OCI-LY3 (cell line): ENCODE data around the gene FABP6.

Source experiments
- H2AFZ ChIP-seq: fragments of 200-600, 300-600 bp; shearing (Covaris generic); 2 replicates; pipeline ENCODE4 v1.6.0; 2014; ENCODE audit warnings: antibody characterized with exemption, low read depth, low read length
- H3K27ac ChIP-seq: fragments of 200-600, 300-600 bp; sonication (generic); 2 replicates; pipeline ENCODE4 v1.5.1; 2014; ENCODE audit warnings: mild to moderate bottlenecking, low read length, moderate library complexity, mixed read lengths
- H3K27me3 ChIP-seq: fragments of 200-600, 300-600 bp; sonication (generic); 2 replicates; pipeline ENCODE4 v1.6.1; 2014; ENCODE audit warnings: low read depth, low read length, mixed read lengths
- H3K36me3 ChIP-seq: fragments of 200-600, 300-600 bp; sonication (generic); replicated peaks from 2 replicates; pipeline ENCODE3; 2014; ENCODE audit warnings: low read depth, low read length, mixed read lengths
- H3K4me1 ChIP-seq: fragments of 300-600, 200-600 bp; sonication (generic); 2 replicates; pipeline ENCODE4 v1.6.1; 2014; ENCODE audit warnings: low read length, mixed read lengths
- H3K4me2 ChIP-seq: fragments of 200-600, 300-600 bp; sonication (generic); 2 replicates; pipeline ENCODE4 v1.6.1; 2014; ENCODE audit warnings: low read length, mixed read lengths
- H3K4me3 ChIP-seq: fragments of 300-600, 200-600 bp; sonication (generic); 2 replicates; pipeline ENCODE4 v1.5.1; 2014; ENCODE audit warnings: antibody characterized with exemption, mild to moderate bottlenecking, low read length, moderate library complexity
- H3K79me2 ChIP-seq: fragments of 300-600, 200-600 bp; shearing (Covaris generic); 2 replicates; pipeline ENCODE4 v1.6.1; 2014; ENCODE audit warnings: mild to moderate bottlenecking, low read length, mixed read lengths
- H3K9ac ChIP-seq: fragments of 300-600, 200-600 bp; shearing (Covaris generic); 2 replicates; pipeline ENCODE4 v1.6.0; 2014; ENCODE audit warnings: mild to moderate bottlenecking, low read length, moderate library complexity
- H3K9me3 ChIP-seq: fragments of 200-600, 300-600 bp; shearing (Covaris generic); 2 replicates; pipeline ENCODE4 v1.6.1; 2014; ENCODE audit warnings: low read length, mixed read lengths; ENCODE audit not compliant: insufficient read depth
- H4K20me1 ChIP-seq: fragments of 200-600, 300-600 bp; sonication (generic); 2 replicates; pipeline ENCODE4 v1.6.1; 2016; ENCODE audit warnings: low read length, mixed read lengths; ENCODE audit not compliant: insufficient read depth
- CTCF ChIP-seq: fragments of 200-600, 300-600 bp; sonication (generic); IDR thresholded peaks from 2 replicates; pipeline ENCODE4 v1.5.1; 2014; ENCODE audit warnings: antibody characterized with exemption, low read length, low read depth
- EZH2phosphoT487 ChIP-seq: fragments of 200-600 bp; shearing (Covaris generic); IDR thresholded peaks from 2 replicates; pipeline ENCODE4 v1.6.1; 2018; ENCODE audit warnings: antibody characterized with exemption, mixed run types, low read depth

Gene FABP6

GRCh38 chr5:160262151-160263074, 33.1 kb downstream of the FABP6 start:
- Histone ChIP-seq H3K27ac (no peak overlapping the region), H3K9me3 (no peaks in the 10 kb centered on the region), H2AFZ (peak overlapping the region; percentile 66), H3K27me3 (no peaks in the 10 kb centered on the region), H3K4me2 (peak overlapping the region; percentile 42), H3K4me3 (no peak overlapping the region), H3K79me2 (no peaks in the 10 kb centered on the region), H3K4me1 (peaks cover 18% of the 10 kb centered on the region), H3K9ac (no peak overlapping the region), H3K36me3 (no peaks in the 10 kb centered on the region), H4K20me1 (no peaks in the 10 kb centered on the region)
- TF ChIP-seq EZH2phosphoT487 (no peak), CTCF (no peak)

- TF ChIP-seq CTCF (no peak), EZH2phosphoT487 (no peak)
- H3K27me3 ChIP-seq = no peaks in the 10 kb centered on the region
- no peak overlapping the region; the same call in 1 of the 2 replicates for H2AFZ ChIP-seq
- H4K20me1 ChIP-seq = no peaks in the 10 kb centered on the region
- H3K4me3 ChIP-seq = no peak overlapping the region
- H3K4me1 ChIP-seq = peaks cover 18% of the 10 kb centered on the region
- H3K27ac ChIP-seq = no peak overlapping the region
- no peaks in the 10 kb centered on the region for H3K9me3 ChIP-seq
- H3K9ac ChIP-seq = no peak overlapping the region
- no peaks in the 10 kb centered on the region for H3K36me3 ChIP-seq
- H3K79me2 ChIP-seq = no peaks in the 10 kb centered on the region
- H3K4me2 ChIP-seq = no peak overlapping the region
Measured at GRCh38 chr5:160263326-160263855, 34.1 kb downstream of the FABP6 start.

- H3K9ac ChIP-seq = no peak overlapping the region
- no peak overlapping the region for H3K27ac ChIP-seq
- no peaks in the 10 kb centered on the region for H3K79me2 ChIP-seq
- no peaks in the 10 kb centered on the region for H3K36me3 ChIP-seq
- H3K4me2 ChIP-seq = no peak overlapping the region
- no peaks in the 10 kb centered on the region for H3K9me3 ChIP-seq
- no peak overlapping the region for H2AFZ ChIP-seq
- TF ChIP-seq CTCF = no peak
- TF ChIP-seq EZH2phosphoT487 = no peak
- H3K27me3 ChIP-seq = no peaks in the 10 kb centered on the region
- peaks cover 14% of the 10 kb centered on the region for H3K4me1 ChIP-seq
- no peaks in the 10 kb centered on the region for H4K20me1 ChIP-seq
- H3K4me3 ChIP-seq = no peak overlapping the region
Measured at GRCh38 chr5:160266044-160266443, 36.7 kb downstream of the FABP6 start.

GRCh38 chr5:160266752-160267345, 37.5 kb downstream of the FABP6 start:
- Histone ChIP-seq H3K4me2 (no peak overlapping the region), H4K20me1 (no peaks in the 10 kb centered on the region), H2AFZ (no peak overlapping the region), H3K9me3 (no peaks in the 10 kb centered on the region), H3K4me1 (peaks cover 13% of the 10 kb centered on the region), H3K27me3 (no peaks in the 10 kb centered on the region), H3K27ac (no peak overlapping the region), H3K79me2 (no peaks in the 10 kb centered on the region), H3K9ac (no peak overlapping the region), H3K36me3 (no peaks in the 10 kb centered on the region), H3K4me3 (no peak overlapping the region)
- TF ChIP-seq EZH2phosphoT487 (no peak), CTCF (no peak)
